CD14-positive monocyte (primary cell): ENCODE data around the gene TEAD1. TPM values are rescaled to one million over a fixed set of nuclear protein-coding genes. Genes with fewer than 3 reads are reported as not detected.

ENCODE experiments used
- DNase-seq, 3 donors: peaks; one replicate each; pipeline ENCODE4 v3.0.0-alpha.2; 2011 to 2022
- H2AFZ ChIP-seq: 2 replicates; pipeline ENCODE4 v1.6.0; 2012; ENCODE audit warnings: mild to moderate bottlenecking, low read depth, low read length, inconsistent platforms; ENCODE audit not compliant: insufficient read depth, poor library complexity, severe bottlenecking
- H3K27ac ChIP-seq, 2 donors: 1 replicate in 1 of 2; 2 replicates in 1 of 2; pipeline ENCODE4 v1.5.1; 2012 to 2013; ENCODE audit warnings: low read length in 2 of 2, control low read depth in 1 of 2, inconsistent platforms in 1 of 2, low read depth in 1 of 2, mild to moderate bottlenecking in 1 of 2
- H3K27me3 ChIP-seq, 2 donors: one replicate each; pipeline versions ENCODE4 v1.6.0 to v1.6.1; 2011 to 2013; ENCODE audit warnings: low read length in 2 of 2; ENCODE audit not compliant: control insufficient read depth in 2 of 2, insufficient read depth in 2 of 2
- H3K36me3 ChIP-seq, 2 donors: replicated peaks in 1 of 2; 1 replicate in 1 of 2; 2 replicates in 1 of 2; pipeline versions ENCODE4 v1.5.1 to v1.6.1; 2012 to 2013; ENCODE audit warnings: low read length in 2 of 2, control low read depth in 1 of 2, inconsistent platforms in 1 of 2, mild to moderate bottlenecking in 1 of 2; ENCODE audit not compliant: insufficient read depth in 2 of 2, control insufficient read depth in 1 of 2
- H3K4me1 ChIP-seq, 2 donors: 1 replicate in 1 of 2; 2 replicates in 1 of 2; pipeline versions ENCODE4 v1.5.1 to v1.6.1; 2012 to 2013; ENCODE audit warnings: low read length in 2 of 2, control low read depth in 1 of 2, inconsistent platforms in 1 of 2, mild to moderate bottlenecking in 1 of 2, moderate library complexity in 1 of 2; ENCODE audit not compliant: insufficient read depth in 2 of 2, control insufficient read depth in 1 of 2
- H3K4me2 ChIP-seq: replicated peaks from 2 replicates; pipeline ENCODE3; 2012; ENCODE audit warnings: low read length, moderate library complexity, mild to moderate bottlenecking; ENCODE audit not compliant: poor library complexity, severe bottlenecking; ENCODE audit errors: extremely low read depth
- H3K4me3 ChIP-seq, 3 experiments: fragments of 200-600 bp in 1 of 3; sonication (generic) in 1 of 3; replicated peaks in 1 of 3; 1 replicate in 2 of 3; 2 replicates in 1 of 3; pipeline ENCODE4 v1.5.1; 2011 to 2013; ENCODE audit warnings: low read length in 3 of 3, mild to moderate bottlenecking in 3 of 3, control low read depth in 2 of 3, low read depth in 2 of 3, inconsistent platforms in 1 of 3, moderate library complexity in 1 of 3
- H3K79me2 ChIP-seq: 2 replicates; pipeline ENCODE4 v1.6.0; 2012; ENCODE audit warnings: mild to moderate bottlenecking, control low read depth, inconsistent platforms, low read length, moderate library complexity; ENCODE audit not compliant: insufficient read depth
- H3K9ac ChIP-seq: 2 replicates; pipeline ENCODE4 v1.6.0; 2017; ENCODE audit warnings: low read length, mild to moderate bottlenecking; ENCODE audit not compliant: insufficient read depth, poor library complexity, severe bottlenecking
- H3K9me3 ChIP-seq, 2 donors: replicated peaks in 1 of 2; 1 replicate in 1 of 2; 2 replicates in 1 of 2; pipeline versions ENCODE4 v1.5.1 to v1.6.1; 2012 to 2013; ENCODE audit warnings: low read length in 2 of 2, control low read depth in 1 of 2; ENCODE audit not compliant: control insufficient read depth in 1 of 2, insufficient read depth in 1 of 2
- H4K20me1 ChIP-seq: 2 replicates; pipeline ENCODE4 v1.6.0; 2012; ENCODE audit warnings: mild to moderate bottlenecking, low read length, control low read depth, moderate library complexity; ENCODE audit not compliant: insufficient read depth
- H3K27ac Mint-ChIP-seq, 7 donors: one replicate each; pipeline ENCODE4 v1.8.0; 2020; ENCODE audit warnings: mild to moderate bottlenecking in 7 of 7, mixed read lengths in 7 of 7, moderate library complexity in 6 of 7, inconsistent platforms in 2 of 7
- H3K27me3 Mint-ChIP-seq, 3 donors: one replicate each; pipeline ENCODE4 v1.8.0; 2021 to 2022; ENCODE audit warnings: low read depth in 3 of 3, mild to moderate bottlenecking in 3 of 3, mixed read lengths in 3 of 3, moderate library complexity in 3 of 3, inconsistent platforms in 1 of 3
- H3K36me3 Mint-ChIP-seq, 2 donors: one replicate each; pipeline ENCODE4 v1.8.0; 2020; ENCODE audit warnings: mixed read lengths in 2 of 2, inconsistent platforms in 1 of 2, mild to moderate bottlenecking in 1 of 2
- H3K4me1 Mint-ChIP-seq: one replicate; pipeline ENCODE4 v1.8.0; 2020; ENCODE audit warnings: mild to moderate bottlenecking, mixed read lengths
- H3K4me3 Mint-ChIP-seq, 2 donors: one replicate each; pipeline ENCODE4 v1.8.0; 2020; ENCODE audit warnings: mild to moderate bottlenecking in 2 of 2, mixed read lengths in 2 of 2, moderate library complexity in 1 of 2
- H3K9me3 Mint-ChIP-seq, 7 donors: one replicate each; pipeline ENCODE4 v1.8.0; 2020 to 2022; ENCODE audit warnings: mixed read lengths in 7 of 7, mild to moderate bottlenecking in 6 of 7, moderate library complexity in 6 of 7, inconsistent platforms in 2 of 7
- WGBS: methylation state at CpG from one replicate; pipeline ENCODE4 v1.1.5; 2013; ENCODE audit warnings: missing lambda C conversion rate; ENCODE audit not compliant: insufficient coverage; 5-methylcytosine and 5-hydroxymethylcytosine counted together
- intact Hi-C, 2 donors: fragments of 100-400 bp; cut with micrococcal nuclease; formaldehyde crosslinking; loops; one replicate each; pipeline versions ENCODE4 v1.15.0 to v1.15.1; 2023
- polyA plus RNA-seq, 3 donors: library from polyadenylated mRNA; depleted of rRNA in 1 of 3; unstranded in 2 of 3; stranded (reverse) in 1 of 3; fragments of 300-500 nt in 2 of 3; fragments of >200 nt in 1 of 3; fragmentation: Illumina TruSeq in 2 of 3; gene quantifications; 1 replicate in 2 of 3; 2 replicates in 1 of 3; pipeline ENCODE4 v1.2.3, GENCODE V29; 2012 to 2021
- TF ChIP-seq, protein P1 (sequence below): fragments of 200-600 bp; IDR thresholded peaks from one replicate; pipeline ENCODE4 v1.8.0; 2022; ENCODE audit warnings: antibody characterized with exemption, mild to moderate bottlenecking

Gene TEAD1
- polyA plus RNA-seq, 3 donors: not detected

DNA sequence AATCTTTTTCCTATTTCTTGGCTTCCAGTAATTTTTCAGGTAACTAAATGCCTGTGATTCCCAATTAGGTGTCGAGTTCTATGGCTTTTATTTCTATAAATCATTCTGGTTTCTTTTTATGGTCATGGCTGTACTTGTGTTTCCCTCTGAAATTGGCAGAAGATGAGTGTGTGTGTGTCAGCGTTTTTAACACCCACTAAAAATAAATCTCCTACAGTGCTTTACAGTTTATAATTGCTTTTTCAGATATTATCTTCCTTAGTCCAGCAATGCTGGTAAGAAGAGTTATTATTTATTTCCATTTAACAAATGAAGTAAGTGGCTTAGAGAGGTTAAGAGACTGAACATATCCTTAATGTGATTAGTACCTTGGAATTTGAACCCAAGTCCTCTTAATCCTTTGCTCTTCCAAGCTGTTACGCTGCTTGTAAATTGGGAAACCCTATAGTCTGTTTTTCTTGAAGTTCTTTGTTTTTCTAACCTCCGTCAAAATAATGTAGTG, 125.2 kb downstream of the TEAD1 start:
- WGBS: no CpG with 5 or more reads among the region's 4 CpGs
- H3K9ac ChIP-seq: no peak overlapping the region
- no peak overlapping the region for H3K4me3 Mint-ChIP-seq
- H3K36me3 ChIP-seq: no peaks in the 10 kb centered on the region
- no peaks in the 10 kb centered on the region for H3K9me3 ChIP-seq
- no peak for DNase-seq
- H3K27me3 Mint-ChIP-seq: peaks cover 13 to 30% (median 17%) of the 10 kb centered on the region in 3 donors
- no peak overlapping the region for H2AFZ ChIP-seq
- H3K36me3 Mint-ChIP-seq: no peaks in the 10 kb centered on the region
- no peaks in the 10 kb centered on the region for H3K4me1 Mint-ChIP-seq
- no peaks in the 10 kb centered on the region for H3K79me2 ChIP-seq
- H3K4me2 ChIP-seq: no peak overlapping the region
- H3K27ac ChIP-seq: no peak overlapping the region
- H3K27ac Mint-ChIP-seq: no peak overlapping the region
- no peaks in the 10 kb centered on the region for H3K4me1 ChIP-seq
- peaks cover 0 to 3% (median 0%) of the 10 kb centered on the region in 7 donors for H3K9me3 Mint-ChIP-seq
- no peak overlapping the region for H3K4me3 ChIP-seq
- intact Hi-C loops: no loop called here
- TF ChIP-seq, protein P1, sequence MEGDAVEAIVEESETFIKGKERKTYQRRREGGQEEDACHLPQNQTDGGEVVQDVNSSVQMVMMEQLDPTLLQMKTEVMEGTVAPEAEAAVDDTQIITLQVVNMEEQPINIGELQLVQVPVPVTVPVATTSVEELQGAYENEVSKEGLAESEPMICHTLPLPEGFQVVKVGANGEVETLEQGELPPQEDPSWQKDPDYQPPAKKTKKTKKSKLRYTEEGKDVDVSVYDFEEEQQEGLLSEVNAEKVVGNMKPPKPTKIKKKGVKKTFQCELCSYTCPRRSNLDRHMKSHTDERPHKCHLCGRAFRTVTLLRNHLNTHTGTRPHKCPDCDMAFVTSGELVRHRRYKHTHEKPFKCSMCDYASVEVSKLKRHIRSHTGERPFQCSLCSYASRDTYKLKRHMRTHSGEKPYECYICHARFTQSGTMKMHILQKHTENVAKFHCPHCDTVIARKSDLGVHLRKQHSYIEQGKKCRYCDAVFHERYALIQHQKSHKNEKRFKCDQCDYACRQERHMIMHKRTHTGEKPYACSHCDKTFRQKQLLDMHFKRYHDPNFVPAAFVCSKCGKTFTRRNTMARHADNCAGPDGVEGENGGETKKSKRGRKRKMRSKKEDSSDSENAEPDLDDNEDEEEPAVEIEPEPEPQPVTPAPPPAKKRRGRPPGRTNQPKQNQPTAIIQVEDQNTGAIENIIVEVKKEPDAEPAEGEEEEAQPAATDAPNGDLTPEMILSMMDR: no peak
- no peaks in the 10 kb centered on the region for H4K20me1 ChIP-seq
- H3K27me3 ChIP-seq: peaks cover 8 to 10% of the 10 kb centered on the region in 2 donors

DNA sequence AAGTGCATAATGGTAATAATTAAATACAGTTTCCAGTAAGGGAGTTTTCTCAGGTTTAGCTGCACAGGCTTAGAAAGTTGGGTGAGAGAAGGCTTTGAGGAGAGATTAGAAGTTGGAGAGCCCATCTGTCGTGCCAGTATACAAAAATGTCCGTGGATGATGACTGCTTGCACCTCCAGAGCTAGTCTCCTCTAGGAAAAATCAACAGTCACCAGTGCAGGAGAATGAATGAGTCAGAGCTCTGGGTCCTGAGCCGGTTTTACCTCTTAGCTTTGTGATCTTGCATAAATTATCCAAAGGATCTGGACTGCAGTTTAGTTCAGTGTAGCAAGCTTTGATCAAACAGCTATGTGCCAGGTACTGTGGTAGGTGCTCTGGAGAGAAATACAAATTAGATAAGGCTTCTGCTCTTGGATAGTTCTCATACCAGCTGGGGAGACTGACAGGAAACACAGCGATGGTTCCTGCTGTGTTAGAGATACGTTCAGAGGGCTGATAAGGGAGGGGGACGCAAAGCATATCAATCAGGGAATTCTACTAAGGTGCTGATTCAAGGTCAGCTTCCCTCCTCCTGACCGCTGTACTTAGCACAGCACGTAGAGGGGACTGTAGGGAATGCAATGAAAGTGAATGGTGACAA, 125.9 kb downstream of the TEAD1 start:
- Histone ChIP-seq H3K36me3 (no peaks in the 10 kb centered on the region), H3K9ac (no peak overlapping the region), H3K27me3 (peaks cover 8 to 10% of the 10 kb centered on the region in 2 donors), H4K20me1 (no peaks in the 10 kb centered on the region), H3K9me3 (no peaks in the 10 kb centered on the region), H3K27ac (no peak overlapping the region), H3K4me2 (no peak overlapping the region), H2AFZ (no peak overlapping the region), H3K4me3 (no peak overlapping the region), H3K79me2 (no peaks in the 10 kb centered on the region), H3K4me1 (no peaks in the 10 kb centered on the region)
- no peaks in the 10 kb centered on the region for H3K4me1 Mint-ChIP-seq
- TF ChIP-seq, protein P1: no peak
- no peak overlapping the region for H3K27ac Mint-ChIP-seq
- DNase-seq: no peak
- H3K4me3 Mint-ChIP-seq: no peak overlapping the region
- intact Hi-C loops: no loop called here
- no peaks in the 10 kb centered on the region for H3K36me3 Mint-ChIP-seq
- H3K27me3 Mint-ChIP-seq: peaks cover 13 to 30% (median 17%) of the 10 kb centered on the region in 3 donors
- H3K9me3 Mint-ChIP-seq: peaks cover 0 to 3% (median 0%) of the 10 kb centered on the region in 7 donors
- 14% methylated on average over 4 of the region's 8 CpGs for WGBS
